Osteoblast (primary cell): ENCODE measurements around the gene ITGB2. TPM values are rescaled to one million over a fixed set of nuclear protein-coding genes. Genes with fewer than 3 reads are reported as not detected.

Experiments used
- DNase-seq: peaks from one replicate; pipeline ENCODE4 v3.0.0; 2011; ENCODE audit warnings: low spot score, mixed read lengths; ENCODE audit not compliant: insufficient read length; ENCODE audit errors: missing footprints
- H2AFZ ChIP-seq: 2 replicates; pipeline ENCODE4 v1.6.0; 2011; ENCODE audit warnings: mild to moderate bottlenecking, low read length
- H3K27ac ChIP-seq: 2 replicates; pipeline ENCODE4 v1.5.1; 2011; ENCODE audit warnings: mild to moderate bottlenecking, low read depth, low read length, moderate library complexity
- H3K27me3 ChIP-seq: 2 replicates; pipeline ENCODE4 v1.6.0; 2012; ENCODE audit warnings: mild to moderate bottlenecking, control low read depth, inconsistent platforms, low read length, moderate library complexity; ENCODE audit not compliant: insufficient read depth
- H3K36me3 ChIP-seq: 2 replicates; pipeline ENCODE4 v1.5.1; 2011; ENCODE audit warnings: mild to moderate bottlenecking, low read length, control low read depth, moderate library complexity; ENCODE audit not compliant: insufficient read depth
- H3K4me1 ChIP-seq: 2 replicates; pipeline ENCODE4 v1.5.1; 2011; ENCODE audit warnings: mild to moderate bottlenecking, low read length, control low read depth, moderate library complexity; ENCODE audit not compliant: insufficient read depth
- H3K4me2 ChIP-seq: 2 replicates; pipeline ENCODE4 v1.6.0; 2011; ENCODE audit warnings: mild to moderate bottlenecking, low read length; ENCODE audit not compliant: insufficient read depth
- H3K4me3 ChIP-seq: fragments of 200-600 bp; sonication (generic); 3 replicates; pipeline ENCODE4 v1.5.1; 2012; ENCODE audit warnings: mild to moderate bottlenecking, low read length, inconsistent platforms; ENCODE audit not compliant: insufficient read depth
- H3K79me2 ChIP-seq: 2 replicates; pipeline ENCODE4 v1.6.0; 2012; ENCODE audit warnings: mild to moderate bottlenecking, low read length, control low read depth, inconsistent platforms; ENCODE audit not compliant: insufficient read depth
- H3K9me3 ChIP-seq: 2 replicates; pipeline ENCODE4 v1.5.1; 2011; ENCODE audit warnings: low read depth, low read length, control low read depth
- H4K20me1 ChIP-seq: 2 replicates; pipeline ENCODE4 v1.6.0; 2012; ENCODE audit warnings: mild to moderate bottlenecking, low read length, control low read depth; ENCODE audit not compliant: insufficient read depth
- CTCF ChIP-seq: IDR thresholded peaks from 2 replicates; pipeline ENCODE4 v1.5.1; 2011; ENCODE audit warnings: mild to moderate bottlenecking, low read depth, low read length, moderate library complexity; ENCODE audit errors: extremely low read depth
- total RNA-seq: library from RNA; depleted of rRNA; stranded (reverse); fragments of >200 nt; gene quantifications from 2 replicates; pipeline ENCODE4 v1.2.3, GENCODE V29; 2012

Gene ITGB2
- total RNA-seq, 1 donor = 15.2 TPM

- no peaks in the 10 kb centered on the region for H3K36me3 ChIP-seq
- H3K9me3 ChIP-seq = no peaks in the 10 kb centered on the region
- H3K27ac ChIP-seq = no peak overlapping the region
- H4K20me1 ChIP-seq = no peaks in the 10 kb centered on the region
- no peak overlapping the region for H2AFZ ChIP-seq
- H3K4me2 ChIP-seq = no peak overlapping the region
- H3K27me3 ChIP-seq = no peaks in the 10 kb centered on the region
- DNase-seq = peak; percentile 41
- no peak for TF ChIP-seq CTCF
- H3K79me2 ChIP-seq = no peaks in the 10 kb centered on the region
- H3K4me1 ChIP-seq = no peaks in the 10 kb centered on the region
- H3K4me3 ChIP-seq = no peak overlapping the region
Measured at GRCh38 chr21:44899768-44900558, 20.7 kb downstream of the ITGB2 start.

GRCh38 chr21:44898851-44899767 lies 21.6 kb downstream of the ITGB2 start:
- Histone ChIP-seq H2AFZ (no peak overlapping the region), H3K4me2 (no peak overlapping the region), H3K27ac (no peak overlapping the region), H3K4me1 (no peaks in the 10 kb centered on the region), H3K79me2 (no peaks in the 10 kb centered on the region), H3K9me3 (no peaks in the 10 kb centered on the region), H3K36me3 (no peaks in the 10 kb centered on the region), H4K20me1 (no peaks in the 10 kb centered on the region), H3K4me3 (no peak overlapping the region), H3K27me3 (no peaks in the 10 kb centered on the region)
- peak; percentile 42 for DNase-seq
- TF ChIP-seq CTCF = no peak

DNA sequence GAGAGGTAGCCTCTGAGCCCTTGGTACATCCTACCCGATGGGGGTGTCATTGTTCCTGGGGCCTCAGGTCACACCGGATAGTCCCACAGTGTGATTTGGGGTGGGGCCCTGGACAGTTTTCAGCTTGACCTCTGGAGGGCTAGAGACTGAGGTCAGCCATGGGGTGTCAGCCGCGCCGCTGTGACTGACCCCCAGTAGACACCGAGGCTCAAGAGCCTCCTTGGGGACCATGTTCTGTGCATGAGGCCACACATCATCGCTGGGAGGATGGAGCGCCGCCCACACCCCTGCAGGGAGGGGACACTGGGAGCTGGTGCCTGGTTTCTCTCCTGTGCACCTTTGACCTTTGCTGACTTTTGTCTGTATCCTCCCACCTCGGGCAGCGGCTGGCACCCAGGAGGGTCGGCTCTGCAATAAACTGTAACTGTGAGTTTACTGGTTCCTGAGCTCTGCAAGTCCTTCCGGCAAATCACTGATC lies 22.6 kb downstream of the ITGB2 start:
- H3K36me3 ChIP-seq = no peaks in the 10 kb centered on the region
- no peaks in the 10 kb centered on the region for H3K9me3 ChIP-seq
- no peak overlapping the region for H3K4me3 ChIP-seq
- peak; percentile 79 for DNase-seq
- no peaks in the 10 kb centered on the region for H3K79me2 ChIP-seq
- TF ChIP-seq CTCF = no peak
- H3K27ac ChIP-seq = no peak overlapping the region
- H3K27me3 ChIP-seq = peaks cover 7% of the 10 kb centered on the region
- no peaks in the 10 kb centered on the region for H4K20me1 ChIP-seq
- no peak overlapping the region for H3K4me2 ChIP-seq
- H2AFZ ChIP-seq = no peak overlapping the region
- no peaks in the 10 kb centered on the region for H3K4me1 ChIP-seq
